Measurements from ENCODE around the gene WWTR1. TPM values are rescaled to one million over a fixed set of nuclear protein-coding genes. Genes with fewer than 3 reads are reported as not detected.

Gene WWTR1
- total RNA-seq, 1 donor from 2014 or later, result 209 TPM

GRCh38 chr3:149623824-149624223 lies 34.0 kb downstream of the WWTR1 start:
- DNase-seq (ENCODE audit: low read depth), result no peak

GRCh38 chr3:149621218-149622005 lies 36.4 kb downstream of the WWTR1 start:
- peak; percentile 89 for DNase-seq (ENCODE audit: low read depth)

GRCh38 chr3:149620291-149621020 lies 37.4 kb downstream of the WWTR1 start:
- DNase-seq (ENCODE audit: low read depth), result no peak

- no peak for DNase-seq (ENCODE audit: low read depth)
Observed at GRCh38 chr3:149619136-149619535, 38.7 kb downstream of the WWTR1 start.

GRCh38 chr3:149618151-149619123 lies 39.4 kb downstream of the WWTR1 start:
- DNase-seq (ENCODE audit: low read depth), result no peak

GRCh38 chr3:149615731-149616221 lies 42.0 kb downstream of the WWTR1 start:
- no peak for DNase-seq (ENCODE audit: low read depth)

- no peak for DNase-seq (ENCODE audit: low read depth)
Observed at GRCh38 chr3:149613988-149614387, 43.8 kb downstream of the WWTR1 start.

- DNase-seq (ENCODE audit: low read depth), result no peak
Observed at GRCh38 chr3:149612456-149612855, 45.4 kb downstream of the WWTR1 start.

GRCh38 chr3:149611149-149611548 lies 46.7 kb downstream of the WWTR1 start:
- DNase-seq (ENCODE audit: low read depth), result no peak

- peak; percentile 59 for DNase-seq (ENCODE audit: low read depth)
Observed at GRCh38 chr3:149610351-149611105, 47.3 kb downstream of the WWTR1 start.

- peak; percentile 80 for DNase-seq (ENCODE audit: low read depth)
Observed at GRCh38 chr3:149609595-149609994, 48.2 kb downstream of the WWTR1 start.

- DNase-seq (ENCODE audit: low read depth), result no peak
Observed at GRCh38 chr3:149608987-149609386, 48.8 kb downstream of the WWTR1 start.

GRCh38 chr3:149605902-149606301 lies 51.9 kb downstream of the WWTR1 start:
- peak; percentile 89 for DNase-seq (ENCODE audit: low read depth)

GRCh38 chr3:149604125-149604875 lies 53.5 kb downstream of the WWTR1 start:
- no peak for DNase-seq (ENCODE audit: low read depth)

- peak; percentile 87 for DNase-seq (ENCODE audit: low read depth)
Observed at GRCh38 chr3:149603126-149604074, 54.4 kb downstream of the WWTR1 start.

GRCh38 chr3:149600634-149601033 lies 57.2 kb downstream of the WWTR1 start:
- peak; percentile 44 for DNase-seq (ENCODE audit: low read depth)

- no peak for DNase-seq (ENCODE audit: low read depth)
Observed at GRCh38 chr3:149599236-149599635, 58.6 kb downstream of the WWTR1 start.

- peak; percentile 47 for DNase-seq (ENCODE audit: low read depth)
Observed at GRCh38 chr3:149596134-149596770, 61.6 kb downstream of the WWTR1 start.
